OCI-LY3 (cell line): Measurements from ENCODE around the gene SYNE2.
"Not testable (repeated sequence)": the region's sequence is repeated elsewhere in the genome, so short reads cannot be mapped to it uniquely, and the experiment has no call there.

Source experiments
- H2AFZ ChIP-seq: fragments of 200-600, 300-600 bp; shearing (Covaris generic); 2 replicates; pipeline ENCODE4 v1.6.0; 2014; ENCODE audit warnings: antibody characterized with exemption, low read depth, low read length
- H3K27ac ChIP-seq: fragments of 200-600, 300-600 bp; sonication (generic); 2 replicates; pipeline ENCODE4 v1.5.1; 2014; ENCODE audit warnings: mild to moderate bottlenecking, low read length, moderate library complexity, mixed read lengths
- H3K27me3 ChIP-seq: fragments of 200-600, 300-600 bp; sonication (generic); 2 replicates; pipeline ENCODE4 v1.6.1; 2014; ENCODE audit warnings: low read depth, low read length, mixed read lengths
- H3K36me3 ChIP-seq: fragments of 200-600, 300-600 bp; sonication (generic); replicated peaks from 2 replicates; pipeline ENCODE3; 2014; ENCODE audit warnings: low read depth, low read length, mixed read lengths
- H3K4me1 ChIP-seq: fragments of 300-600, 200-600 bp; sonication (generic); 2 replicates; pipeline ENCODE4 v1.6.1; 2014; ENCODE audit warnings: low read length, mixed read lengths
- H3K4me2 ChIP-seq: fragments of 200-600, 300-600 bp; sonication (generic); 2 replicates; pipeline ENCODE4 v1.6.1; 2014; ENCODE audit warnings: low read length, mixed read lengths
- H3K4me3 ChIP-seq: fragments of 300-600, 200-600 bp; sonication (generic); 2 replicates; pipeline ENCODE4 v1.5.1; 2014; ENCODE audit warnings: antibody characterized with exemption, mild to moderate bottlenecking, low read length, moderate library complexity
- H3K79me2 ChIP-seq: fragments of 300-600, 200-600 bp; shearing (Covaris generic); 2 replicates; pipeline ENCODE4 v1.6.1; 2014; ENCODE audit warnings: mild to moderate bottlenecking, low read length, mixed read lengths
- H3K9ac ChIP-seq: fragments of 300-600, 200-600 bp; shearing (Covaris generic); 2 replicates; pipeline ENCODE4 v1.6.0; 2014; ENCODE audit warnings: mild to moderate bottlenecking, low read length, moderate library complexity
- H3K9me3 ChIP-seq: fragments of 200-600, 300-600 bp; shearing (Covaris generic); 2 replicates; pipeline ENCODE4 v1.6.1; 2014; ENCODE audit warnings: low read length, mixed read lengths; ENCODE audit not compliant: insufficient read depth
- H4K20me1 ChIP-seq: fragments of 200-600, 300-600 bp; sonication (generic); 2 replicates; pipeline ENCODE4 v1.6.1; 2016; ENCODE audit warnings: low read length, mixed read lengths; ENCODE audit not compliant: insufficient read depth
- EZH2phosphoT487 ChIP-seq: fragments of 200-600 bp; shearing (Covaris generic); IDR thresholded peaks from 2 replicates; pipeline ENCODE4 v1.6.1; 2018; ENCODE audit warnings: antibody characterized with exemption, mixed run types, low read depth
- TF ChIP-seq, protein P1 (sequence below): fragments of 200-600, 300-600 bp; sonication (generic); IDR thresholded peaks from 2 replicates; pipeline ENCODE4 v1.5.1; 2014; ENCODE audit warnings: antibody characterized with exemption, low read length, low read depth

Gene SYNE2

DNA sequence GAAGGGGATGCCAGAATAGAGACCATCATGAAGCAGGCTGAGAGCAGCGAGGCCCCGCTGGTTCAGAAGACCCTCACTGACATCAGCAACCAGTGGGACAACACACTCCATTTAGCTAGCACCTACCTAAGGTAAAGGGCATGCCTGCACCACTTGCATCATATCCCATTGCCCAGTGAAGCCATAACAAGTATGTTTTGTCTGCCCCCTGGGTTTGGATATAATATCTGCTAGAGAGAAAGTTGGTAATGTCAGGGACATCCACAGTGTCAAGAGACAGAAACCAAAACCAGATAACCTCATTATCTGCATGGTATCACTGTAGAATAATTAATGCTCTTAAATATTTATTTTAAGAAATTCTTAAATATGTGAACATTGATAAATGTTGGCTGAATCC lies 173.8 kb downstream of the SYNE2 start:
- H3K27ac ChIP-seq, result no peak overlapping the region
- TF ChIP-seq, protein P1, sequence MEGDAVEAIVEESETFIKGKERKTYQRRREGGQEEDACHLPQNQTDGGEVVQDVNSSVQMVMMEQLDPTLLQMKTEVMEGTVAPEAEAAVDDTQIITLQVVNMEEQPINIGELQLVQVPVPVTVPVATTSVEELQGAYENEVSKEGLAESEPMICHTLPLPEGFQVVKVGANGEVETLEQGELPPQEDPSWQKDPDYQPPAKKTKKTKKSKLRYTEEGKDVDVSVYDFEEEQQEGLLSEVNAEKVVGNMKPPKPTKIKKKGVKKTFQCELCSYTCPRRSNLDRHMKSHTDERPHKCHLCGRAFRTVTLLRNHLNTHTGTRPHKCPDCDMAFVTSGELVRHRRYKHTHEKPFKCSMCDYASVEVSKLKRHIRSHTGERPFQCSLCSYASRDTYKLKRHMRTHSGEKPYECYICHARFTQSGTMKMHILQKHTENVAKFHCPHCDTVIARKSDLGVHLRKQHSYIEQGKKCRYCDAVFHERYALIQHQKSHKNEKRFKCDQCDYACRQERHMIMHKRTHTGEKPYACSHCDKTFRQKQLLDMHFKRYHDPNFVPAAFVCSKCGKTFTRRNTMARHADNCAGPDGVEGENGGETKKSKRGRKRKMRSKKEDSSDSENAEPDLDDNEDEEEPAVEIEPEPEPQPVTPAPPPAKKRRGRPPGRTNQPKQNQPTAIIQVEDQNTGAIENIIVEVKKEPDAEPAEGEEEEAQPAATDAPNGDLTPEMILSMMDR, result no peak
- no peak for TF ChIP-seq EZH2phosphoT487
- no peak overlapping the region for H3K4me2 ChIP-seq
- H3K9ac ChIP-seq, result no peak overlapping the region
- H3K36me3 ChIP-seq, result no peaks in the 10 kb centered on the region
- no peaks in the 10 kb centered on the region for H3K79me2 ChIP-seq
- no peaks in the 10 kb centered on the region for H4K20me1 ChIP-seq
- no peaks in the 10 kb centered on the region for H3K4me1 ChIP-seq
- no peaks in the 10 kb centered on the region for H3K27me3 ChIP-seq
- H3K4me3 ChIP-seq, result no peak overlapping the region
- H3K9me3 ChIP-seq, result no peaks in the 10 kb centered on the region
- no peak overlapping the region for H2AFZ ChIP-seq

DNA sequence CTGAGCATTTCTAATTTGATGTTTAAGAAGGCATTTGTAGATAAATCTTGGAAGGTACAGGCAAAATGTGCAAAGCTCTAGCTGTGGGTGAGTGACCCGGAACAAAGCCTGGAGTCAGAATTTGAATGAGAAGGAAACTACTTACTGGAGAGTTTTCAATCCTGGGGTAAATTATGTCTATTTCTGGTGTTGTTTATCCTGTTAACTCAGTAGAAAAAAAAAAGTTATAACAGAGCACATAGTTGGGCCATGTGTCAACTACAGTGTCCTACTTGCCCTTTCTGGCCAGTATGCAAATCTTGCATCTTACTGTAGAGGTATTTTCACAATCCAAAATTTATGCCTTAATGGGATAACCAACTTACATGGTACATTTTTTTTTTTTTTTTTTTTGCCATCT lies 182.3 kb downstream of the SYNE2 start:
- Histone ChIP-seq H3K9me3 (no peaks in the 10 kb centered on the region), H3K4me2 (no peak overlapping the region), H4K20me1 (no peaks in the 10 kb centered on the region), H3K27ac (no peak overlapping the region), H3K4me1 (no peaks in the 10 kb centered on the region), H3K36me3 (no peaks in the 10 kb centered on the region), H3K27me3 (no peaks in the 10 kb centered on the region), H3K9ac (no peak overlapping the region), H2AFZ (no peak overlapping the region), H3K4me3 (no peak overlapping the region), H3K79me2 (no peaks in the 10 kb centered on the region)
- no peak for TF ChIP-seq EZH2phosphoT487
- TF ChIP-seq, protein P1, result no peak

DNA sequence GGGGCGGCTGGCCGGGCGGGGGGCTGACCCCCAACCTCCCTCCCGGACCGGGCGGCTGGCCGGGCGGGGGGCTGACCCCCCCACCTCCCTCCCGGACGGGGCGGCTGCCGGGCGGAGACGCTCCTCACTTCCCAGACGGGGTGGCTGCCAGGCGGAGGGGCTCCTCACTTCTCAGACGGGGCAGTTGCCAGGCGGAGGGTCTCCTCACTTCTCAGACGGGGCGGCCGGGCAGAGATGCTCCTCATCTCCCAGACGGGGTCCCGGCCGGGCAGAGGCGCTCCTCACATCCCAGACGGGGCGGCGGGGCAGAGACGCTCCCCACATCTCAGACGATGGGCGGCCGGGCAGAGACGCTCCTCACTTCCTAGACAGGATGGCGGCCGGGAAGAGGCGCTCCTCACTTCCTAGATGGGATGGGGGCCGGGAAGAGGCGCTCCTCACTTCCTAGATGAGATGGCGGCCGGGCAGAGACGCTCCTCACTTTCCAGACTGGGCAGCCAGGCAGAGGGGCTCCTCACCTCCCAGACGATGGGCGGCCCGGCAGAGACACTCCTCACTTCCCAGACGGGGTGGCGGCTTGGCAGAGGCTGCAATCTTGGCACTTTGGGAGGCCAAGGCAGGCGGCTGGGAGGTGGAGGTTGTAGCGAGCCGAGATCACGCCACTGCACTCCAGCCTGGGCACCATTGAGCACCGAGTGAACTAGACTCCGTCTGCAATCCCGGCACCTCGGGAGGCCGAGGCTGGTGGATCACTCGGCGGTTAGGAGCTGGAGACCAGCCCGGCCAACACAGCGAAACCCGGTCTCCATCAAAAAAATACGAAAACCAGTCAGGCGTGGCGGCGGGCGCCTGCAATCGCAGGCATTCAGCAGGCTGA lies 185.3 kb downstream of the SYNE2 start:
- not testable (repeated sequence) for H3K9ac ChIP-seq, H3K4me3 ChIP-seq, H3K9me3 ChIP-seq, H3K27ac ChIP-seq, H3K79me2 ChIP-seq, H3K4me2 ChIP-seq, H2AFZ ChIP-seq, H3K4me1 ChIP-seq, H3K27me3 ChIP-seq, H3K36me3 ChIP-seq, H4K20me1 ChIP-seq

DNA sequence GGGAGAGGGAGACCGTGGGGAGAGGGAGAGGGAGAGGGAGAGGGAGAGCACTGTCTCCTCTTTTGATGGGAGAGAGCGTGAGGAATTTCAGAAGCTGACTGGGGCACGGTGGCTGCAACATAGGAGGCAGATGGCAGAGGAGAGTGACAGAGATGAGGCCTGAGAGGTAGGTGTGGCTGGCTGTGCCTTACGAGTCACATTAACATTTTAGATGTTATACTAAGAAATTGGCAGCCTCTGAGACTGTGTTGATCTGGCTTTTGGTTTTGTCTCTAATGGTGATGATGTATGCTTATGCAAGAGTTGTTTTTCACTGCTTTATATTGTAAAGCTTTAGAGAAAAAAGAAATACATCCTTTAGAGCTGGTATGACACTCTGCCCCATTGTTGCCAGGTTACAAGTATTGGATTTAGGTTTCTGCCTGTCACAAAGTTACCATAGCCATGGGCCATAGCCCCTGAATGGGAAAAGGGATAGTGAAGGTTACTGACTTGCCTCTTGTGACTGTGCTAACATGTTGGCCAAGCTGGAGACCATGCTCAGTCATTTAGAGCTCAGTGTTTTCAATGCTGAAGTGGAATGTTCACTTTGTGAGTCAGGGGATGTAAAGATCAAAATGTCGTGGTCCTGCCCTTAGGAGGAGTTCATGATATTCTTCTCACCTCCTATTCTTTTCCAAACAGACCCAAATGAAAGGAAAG lies 186.2 kb downstream of the SYNE2 start:
- Histone ChIP-seq H4K20me1 (no peaks in the 10 kb centered on the region), H3K9me3 (no peaks in the 10 kb centered on the region), H3K9ac (no peak overlapping the region), H3K4me3 (no peak overlapping the region), H3K27ac (no peak overlapping the region), H3K4me2 (no peak overlapping the region), H3K27me3 (no peaks in the 10 kb centered on the region), H3K36me3 (no peaks in the 10 kb centered on the region), H3K79me2 (no peaks in the 10 kb centered on the region), H3K4me1 (no peaks in the 10 kb centered on the region), H2AFZ (no peak overlapping the region)
- no peak for TF ChIP-seq EZH2phosphoT487

DNA sequence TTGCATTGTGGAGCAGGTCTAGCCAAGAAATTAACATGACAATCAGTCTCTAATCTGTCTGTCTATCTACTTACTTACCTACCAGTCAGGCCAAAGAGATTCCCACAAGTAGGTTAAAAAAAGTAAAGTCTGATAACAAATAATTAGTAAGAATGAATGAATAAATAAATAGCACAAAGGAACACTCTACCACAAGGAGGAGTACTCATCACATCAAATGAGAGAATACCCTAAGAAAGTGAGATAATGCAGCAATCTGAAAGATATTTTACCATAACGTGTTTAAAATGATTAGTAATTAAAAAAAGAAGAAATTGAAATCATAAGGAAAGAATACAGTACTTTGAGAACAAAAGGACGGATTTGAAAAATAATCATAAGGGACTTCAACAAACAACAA lies 187.2 kb downstream of the SYNE2 start:
- Histone ChIP-seq H2AFZ (no peak overlapping the region), H3K9me3 (no peaks in the 10 kb centered on the region), H3K36me3 (no peaks in the 10 kb centered on the region), H3K4me2 (no peak overlapping the region), H3K4me3 (no peak overlapping the region), H3K4me1 (no peaks in the 10 kb centered on the region), H3K79me2 (no peaks in the 10 kb centered on the region), H3K27ac (no peak overlapping the region), H3K9ac (no peak overlapping the region), H3K27me3 (no peaks in the 10 kb centered on the region), H4K20me1 (no peaks in the 10 kb centered on the region)
- TF ChIP-seq, protein P1, result no peak
- no peak for TF ChIP-seq EZH2phosphoT487

DNA sequence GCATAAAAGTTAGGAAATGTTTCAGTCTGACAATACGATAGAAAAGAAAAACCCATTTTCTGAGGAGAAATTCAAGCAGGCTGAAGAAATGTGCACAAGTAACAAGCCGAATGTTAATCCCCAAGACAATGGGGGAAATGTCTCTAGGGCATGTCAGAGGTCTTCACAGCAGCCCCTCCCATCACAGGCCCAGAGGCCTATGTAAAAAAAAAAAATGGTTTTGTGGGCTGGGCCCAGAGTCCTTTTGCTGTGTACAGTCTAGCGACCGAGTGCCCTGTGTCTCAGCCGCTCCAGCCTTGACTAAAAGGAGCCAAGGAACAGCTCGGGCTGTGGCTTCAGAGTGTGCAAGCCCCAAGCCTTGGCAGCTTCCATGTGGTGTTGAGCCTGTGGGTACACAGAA lies 190.5 kb downstream of the SYNE2 start:
- H3K4me2 ChIP-seq, H3K9me3 ChIP-seq, H3K79me2 ChIP-seq, H4K20me1 ChIP-seq, H2AFZ ChIP-seq, H3K27me3 ChIP-seq, H3K27ac ChIP-seq, H3K36me3 ChIP-seq, H3K4me1 ChIP-seq, H3K9ac ChIP-seq, H3K4me3 ChIP-seq: not testable (repeated sequence)
